Activated B cell treated with CpG ODN at 0.5 μM for 24 hours (primary cell): Measurements from ENCODE around the gene ANAPC5. TPM values are rescaled to one million over a fixed set of nuclear protein-coding genes. Genes with fewer than 3 reads are reported as not detected.
"Not testable (repeated sequence)": the region's sequence is repeated elsewhere in the genome, so short reads cannot be mapped to it uniquely, and the experiment has no call there.

Source experiments
- ATAC-seq: fragments of 200-7000 bp; cut with Tn5 transposase; one replicate; pipeline ENCODE4 v1.10.0; 2021; ENCODE audit warnings: low read depth, mild to moderate bottlenecking, moderate library complexity
- CTCF ChIA-PET: fragments of 350-600 bp; sonication (Branson Sonifier 250); formaldehyde crosslinking; loops from one replicate; lab custom pipeline; 2021; ENCODE audit warnings: antibody characterized with exemption; lab: Charles Lee
- POLR2A ChIA-PET: fragments of 350-600 bp; sonication (Branson Sonifier 250); formaldehyde crosslinking; loops from one replicate; lab custom pipeline; 2021; ENCODE audit warnings: antibody characterized with exemption; lab: Charles Lee
- DNase-seq: peaks from one replicate; pipeline ENCODE4 v3.0.0; 2022
- H3K27ac Mint-ChIP-seq: one replicate; pipeline ENCODE4 v1.8.0; 2020; ENCODE audit warnings: mixed read lengths
- H3K27me3 Mint-ChIP-seq: one replicate; pipeline ENCODE4 v1.8.0; 2021; ENCODE audit warnings: mixed read lengths
- H3K36me3 Mint-ChIP-seq: one replicate; pipeline ENCODE4 v1.8.0; 2021; ENCODE audit warnings: low read depth, mixed read lengths
- H3K4me1 Mint-ChIP-seq: one replicate; pipeline ENCODE4 v1.8.0; 2021; ENCODE audit warnings: mixed read lengths
- H3K4me3 Mint-ChIP-seq: one replicate; pipeline ENCODE4 v1.8.0; 2020; ENCODE audit warnings: mild to moderate bottlenecking, mixed read lengths
- H3K9me3 Mint-ChIP-seq: one replicate; pipeline ENCODE4 v1.8.0; 2020; ENCODE audit warnings: mixed read lengths
- CTCF ChIP-seq: fragments of 200-600 bp; IDR thresholded peaks from one replicate; pipeline ENCODE4 v1.8.0; 2022; ENCODE audit warnings: antibody characterized with exemption, mild to moderate bottlenecking
- intact Hi-C: fragments of 100-400 bp; cut with micrococcal nuclease; formaldehyde crosslinking; loops from one replicate; pipeline ENCODE4 v1.15.1; 2024
- total RNA-seq: library from RNA; stranded (reverse); gene quantifications from 2 replicates; pipeline ENCODE4 v1.2.3, GENCODE V29; 2022

The ANAPC5 gene
- total RNA-seq, 1 donor from 2014 or later, result 143 TPM

- ChIA-PET POLR2A (interaction anchor here (0.6 kb wide), 1 partner anchor 27 kb away, joined by 3 read pairs; no protein-coding TSS in a partner anchor), CTCF (no interaction called here)
- H3K4me1 Mint-ChIP-seq, result peaks cover 9% of the 10 kb centered on the region
- no peak for DNase-seq
- H3K9me3 Mint-ChIP-seq, result no peaks in the 10 kb centered on the region
- no peak overlapping the region for H3K27ac Mint-ChIP-seq
- intact Hi-C loops, result no loop called here
- no peak for ATAC-seq
- no peak overlapping the region for H3K4me3 Mint-ChIP-seq
- H3K27me3 Mint-ChIP-seq, result no peaks in the 10 kb centered on the region
- no peak for TF ChIP-seq CTCF
- no peaks in the 10 kb centered on the region for H3K36me3 Mint-ChIP-seq
These were observed 36.3 kb upstream of the ANAPC5 start for GRCh38 chr12:121388421-121388981.

GRCh38 chr12:121384891-121385290 is 32.7 kb upstream of the ANAPC5 start:
- not testable (repeated sequence) for H3K4me1 Mint-ChIP-seq, H3K36me3 Mint-ChIP-seq

GRCh38 chr12:121383601-121384021 is 31.4 kb upstream of the ANAPC5 start:
- POLR2A ChIA-PET, result no interaction called here
- ATAC-seq, result no peak
- TF ChIP-seq CTCF, result no peak
- H3K9me3 Mint-ChIP-seq, result no peaks in the 10 kb centered on the region
- no peaks in the 10 kb centered on the region for H3K4me1 Mint-ChIP-seq
- intact Hi-C loops, result no loop called here
- CTCF ChIA-PET, result interaction anchor here (0.7 kb wide), 2 partner anchors 57 to 429 kb away, joined by 3 to 4 read pairs; no protein-coding TSS in a partner anchor
- no peak overlapping the region for H3K4me3 Mint-ChIP-seq
- no peaks in the 10 kb centered on the region for H3K27me3 Mint-ChIP-seq
- H3K27ac Mint-ChIP-seq, result no peak overlapping the region
- no peaks in the 10 kb centered on the region for H3K36me3 Mint-ChIP-seq
- no peak for DNase-seq

More at GRCh38 chr12:121384891-121385290, 32.7 kb upstream of the ANAPC5 start:
- CTCF ChIA-PET, intact Hi-C loops, H3K4me3 Mint-ChIP-seq, H3K9me3 Mint-ChIP-seq, ATAC-seq, H3K27me3 Mint-ChIP-seq, DNase-seq, H3K27ac Mint-ChIP-seq: not testable (repeated sequence)
- POLR2A ChIA-PET, result interaction anchor here (0.6 kb wide), 1 partner anchor 1039 kb away, joined by 5 read pairs; no protein-coding TSS in a partner anchor

GRCh38 chr12:121379945-121380344 is 27.7 kb upstream of the ANAPC5 start:
- POLR2A ChIA-PET, result no interaction called here
- intact Hi-C loops, result no loop called here
- Mint-ChIP-seq H3K4me1 (no peaks in the 10 kb centered on the region), H3K36me3 (no peaks in the 10 kb centered on the region), H3K27ac (no peak overlapping the region), H3K9me3 (peaks cover 5% of the 10 kb centered on the region), H3K27me3 (peaks cover 1% of the 10 kb centered on the region), H3K4me3 (no peak overlapping the region)
- ATAC-seq (no peak), DNase-seq (no peak)
- CTCF ChIA-PET, result no interaction called here
- no peak for TF ChIP-seq CTCF

GRCh38 chr12:121378736-121379135 is 26.5 kb upstream of the ANAPC5 start:
- H3K36me3 Mint-ChIP-seq, result no peaks in the 10 kb centered on the region
- TF ChIP-seq CTCF, result no peak
- H3K4me3 Mint-ChIP-seq, result no peak overlapping the region
- ATAC-seq, result no peak
- ChIA-PET POLR2A (no interaction called here), CTCF (no interaction called here)
- H3K9me3 Mint-ChIP-seq, result peaks cover 5% of the 10 kb centered on the region
- intact Hi-C loops, result no loop called here
- no peaks in the 10 kb centered on the region for H3K4me1 Mint-ChIP-seq
- no peak for DNase-seq
- H3K27me3 Mint-ChIP-seq, result peaks cover 1% of the 10 kb centered on the region
- no peak overlapping the region for H3K27ac Mint-ChIP-seq
